ENCODE data around the gene ANKRD31.
A peak's percentile ranks its signal among the peaks of the same experiment; 100 is the strongest.

ANKRD31 gene

GRCh38 chr5:75054134-75054930 is 182.3 kb downstream of the ANKRD31 start:
- no peak for ATAC-seq

- ATAC-seq: peak; percentile 30 to 37
These were observed 183.2 kb downstream of the ANKRD31 start for GRCh38 chr5:75053304-75054133.

GRCh38 chr5:75053054-75053303 is 183.7 kb downstream of the ANKRD31 start:
- ATAC-seq: peak; percentile 7 to 8

- ATAC-seq: peak; percentile 5 to 6
These were observed 184.3 kb downstream of the ANKRD31 start, which contains the start of gene GCNT4 for GRCh38 chr5:75052192-75053053. Gene GCNT4, minus strand, starts transcription at chr5:75052558. Its CDS starts 22,521 bp downstream, at chr5:75030037.

GRCh38 chr5:75051217-75051751 is 185.4 kb downstream of the ANKRD31 start:
- ATAC-seq: peak; percentile 42 to 47

- ATAC-seq: peak; percentile 17 to 28
These were observed 186.3 kb downstream of the ANKRD31 start for GRCh38 chr5:75050415-75050814.

GRCh38 chr5:75049456-75050351 is 187.0 kb downstream of the ANKRD31 start:
- peak in 1 of 2 donors; percentile 17 for ATAC-seq

GRCh38 chr5:75048457-75048953 is 188.2 kb downstream of the ANKRD31 start:
- no peak for ATAC-seq

- ATAC-seq: no peak
These were observed 189.3 kb downstream of the ANKRD31 start for GRCh38 chr5:75047356-75047755.

- ATAC-seq: no peak
These were observed 190.1 kb downstream of the ANKRD31 start for GRCh38 chr5:75046366-75047142.

GRCh38 chr5:75045071-75045470 is 191.6 kb downstream of the ANKRD31 start:
- peak in 1 of 2 donors; percentile 35 for ATAC-seq

- peak in 1 of 2 donors; percentile 12 for ATAC-seq
These were observed 192.3 kb downstream of the ANKRD31 start for GRCh38 chr5:75044406-75044805.

GRCh38 chr5:75043633-75044264 is 192.9 kb downstream of the ANKRD31 start:
- ATAC-seq: no peak

- ATAC-seq: no peak
These were observed 194.2 kb downstream of the ANKRD31 start for GRCh38 chr5:75042522-75042921.

GRCh38 chr5:75040973-75041372 is 195.7 kb downstream of the ANKRD31 start:
- no peak for ATAC-seq

GRCh38 chr5:75037106-75037505 is 199.6 kb downstream of the ANKRD31 start:
- ATAC-seq: peak; percentile 75 to 88

- peak; percentile 57 to 66 for ATAC-seq
These were observed 202.4 kb downstream of the ANKRD31 start for GRCh38 chr5:75034137-75034739.

GRCh38 chr5:75031366-75031765 is 205.3 kb downstream of the ANKRD31 start:
- ATAC-seq: no peak

- ATAC-seq: peak; percentile 51 to 59
These were observed 208.6 kb downstream of the ANKRD31 start for GRCh38 chr5:75028090-75028489.
